SHP77 treated with DMSO at 0.1 percent for 48 hours (cell line): ENCODE measurements around the gene GRID1.

Experiments
- DNase-seq: peaks from one replicate; lab custom pipeline; 2025; lab: John Stamatoyannopoulos, UW

The GRID1 gene

DNA sequence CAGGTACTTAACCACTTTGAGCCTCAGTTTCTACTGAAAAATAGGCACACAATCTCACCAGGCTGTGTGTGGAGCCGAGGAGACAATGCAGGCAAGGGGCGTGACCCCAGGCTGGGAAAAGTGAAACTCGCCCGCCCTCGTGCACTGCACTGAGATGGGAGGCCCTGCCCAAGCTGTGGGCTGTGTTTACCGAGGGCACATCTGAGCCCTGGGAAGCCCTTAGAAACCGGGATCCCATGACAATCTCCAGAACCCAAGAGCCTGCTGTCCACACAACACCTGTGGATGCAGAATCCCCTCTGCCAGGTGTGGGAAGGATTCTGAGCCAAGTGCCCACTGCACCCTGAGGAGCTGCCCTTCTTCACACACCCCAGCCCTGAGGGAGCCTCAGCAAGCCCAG is 198.3 kb downstream of the GRID1 start:
- DNase-seq: no peak

DNA sequence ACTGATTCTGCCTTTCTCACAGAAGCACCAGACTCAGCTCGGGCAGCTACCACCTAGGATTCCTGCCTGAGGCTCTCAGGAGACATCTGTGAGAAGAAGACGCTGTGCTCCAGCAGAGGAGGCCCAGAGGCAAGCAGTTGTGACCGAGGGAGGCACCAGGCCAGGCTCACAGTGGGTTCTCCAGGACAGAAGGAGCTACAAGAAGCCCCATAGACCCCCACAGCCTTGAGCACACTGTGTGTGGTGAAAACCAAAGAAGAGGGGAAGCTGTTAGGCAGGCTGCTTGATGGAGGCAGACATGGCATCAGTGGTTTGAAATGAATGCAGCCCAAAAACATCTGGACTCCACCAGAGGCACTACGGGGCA is 198.8 kb downstream of the GRID1 start:
- DNase-seq: no peak

DNA sequence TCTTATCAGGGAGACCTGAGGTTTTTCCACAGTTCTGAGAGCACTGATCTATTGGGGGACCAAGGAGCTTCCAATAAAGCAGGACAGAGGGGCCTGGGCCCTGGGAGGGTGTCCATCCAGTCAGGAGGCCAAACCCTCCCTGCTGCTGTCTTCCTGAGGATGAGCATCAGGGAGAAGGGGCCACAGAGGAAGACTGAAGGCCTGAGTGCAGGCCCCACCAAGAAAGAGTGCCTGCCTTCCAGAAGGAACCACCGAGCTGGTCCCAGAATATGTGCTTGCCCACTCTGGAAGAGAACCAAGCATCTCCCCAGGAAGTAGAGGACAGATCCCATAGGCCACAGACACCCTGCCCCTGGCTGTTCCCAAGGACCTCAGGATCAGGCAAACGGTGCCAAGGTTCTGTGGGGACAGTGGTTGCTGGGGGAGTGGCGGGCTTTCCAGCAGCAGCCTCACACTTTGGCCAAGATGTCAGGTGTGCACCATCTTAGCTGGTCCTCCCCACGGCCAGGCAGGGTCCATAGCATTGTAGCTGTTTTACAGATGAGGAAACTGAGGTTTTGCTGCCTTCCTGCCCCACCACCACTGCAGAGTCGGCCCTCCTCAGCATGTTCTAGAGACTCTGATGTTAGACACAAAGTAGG is 199.4 kb downstream of the GRID1 start:
- DNase-seq: no peak

DNA sequence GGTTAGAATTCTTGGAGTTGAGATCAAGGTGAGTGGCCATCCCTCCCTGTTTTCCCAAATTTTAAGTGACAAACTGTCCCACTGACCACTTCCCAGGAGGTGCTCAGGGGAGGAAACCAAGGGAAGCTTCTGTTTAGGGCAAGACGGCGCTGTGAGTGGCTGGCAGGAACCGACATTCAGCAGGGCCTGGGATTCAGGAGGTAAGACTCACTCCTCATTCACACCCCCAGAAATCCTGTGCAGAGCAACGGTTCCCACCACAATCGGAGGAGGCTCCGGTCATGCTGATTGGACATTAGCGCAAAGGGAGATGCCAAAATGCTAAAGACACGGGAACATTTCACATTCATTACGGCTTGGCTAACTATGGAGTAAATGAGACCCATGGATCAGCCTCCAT is 200.9 kb downstream of the GRID1 start:
- no peak for DNase-seq

DNA sequence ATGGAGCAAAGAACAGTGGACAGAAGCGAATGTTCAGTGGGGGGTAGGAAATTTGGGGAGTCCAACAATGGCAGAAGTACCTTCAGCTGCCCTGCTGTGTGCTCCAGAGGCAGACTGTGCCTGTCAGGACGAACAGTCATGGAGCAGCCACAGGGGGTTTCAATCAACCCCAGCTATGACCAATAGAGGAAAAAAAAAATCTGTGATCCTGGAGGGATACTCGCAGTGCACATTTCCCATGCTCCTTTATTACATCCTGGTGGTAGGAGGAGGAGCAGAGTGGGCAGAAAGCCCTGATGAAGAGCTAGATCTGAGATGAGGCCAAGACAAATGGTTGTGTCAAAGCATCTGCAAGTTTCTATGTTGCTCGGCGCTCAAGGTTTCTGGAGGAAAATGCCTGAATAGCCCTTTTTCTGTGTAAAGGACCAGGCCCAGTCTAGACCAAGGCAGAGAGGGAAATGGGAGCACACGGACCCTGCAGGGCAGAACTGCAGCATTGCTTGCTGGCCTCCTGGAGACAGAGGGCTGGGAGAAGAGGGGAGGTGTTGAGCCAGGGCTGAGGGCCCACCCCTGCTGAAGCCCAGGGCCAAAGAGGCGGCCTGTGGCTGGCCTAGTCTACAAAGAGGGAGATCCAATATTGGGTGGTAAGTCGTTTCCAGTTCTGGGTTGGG is 201.5 kb downstream of the GRID1 start:
- DNase-seq: no peak

DNA sequence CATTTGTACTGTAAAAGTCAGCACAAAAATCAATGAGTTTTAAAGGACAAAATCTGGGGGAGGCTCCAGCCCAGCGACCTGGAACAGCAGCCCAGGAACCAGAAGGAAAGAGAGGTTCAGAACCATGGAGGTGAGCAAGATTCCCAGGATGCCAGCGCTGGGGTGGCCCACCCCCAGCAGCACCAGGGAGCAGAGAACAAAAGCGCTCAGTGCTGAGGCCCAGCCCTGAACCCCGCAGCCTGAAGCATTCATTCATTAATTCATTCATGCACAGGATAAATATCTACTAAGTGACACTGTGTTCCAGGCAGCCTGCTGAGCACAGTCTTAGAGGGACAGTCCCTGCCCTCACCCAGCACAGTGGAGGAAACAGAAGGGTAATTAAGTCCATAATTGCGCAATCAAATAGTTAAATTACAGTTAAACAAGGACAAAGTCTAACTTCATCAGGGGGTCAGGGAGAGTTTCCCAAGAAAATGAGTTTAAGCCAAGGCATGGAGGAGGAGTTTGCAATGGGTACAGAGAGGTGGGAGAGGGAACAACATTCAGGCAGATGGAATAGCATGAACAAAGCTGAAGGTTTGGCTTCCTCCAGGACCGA is 202.3 kb downstream of the GRID1 start:
- DNase-seq: no peak

DNA sequence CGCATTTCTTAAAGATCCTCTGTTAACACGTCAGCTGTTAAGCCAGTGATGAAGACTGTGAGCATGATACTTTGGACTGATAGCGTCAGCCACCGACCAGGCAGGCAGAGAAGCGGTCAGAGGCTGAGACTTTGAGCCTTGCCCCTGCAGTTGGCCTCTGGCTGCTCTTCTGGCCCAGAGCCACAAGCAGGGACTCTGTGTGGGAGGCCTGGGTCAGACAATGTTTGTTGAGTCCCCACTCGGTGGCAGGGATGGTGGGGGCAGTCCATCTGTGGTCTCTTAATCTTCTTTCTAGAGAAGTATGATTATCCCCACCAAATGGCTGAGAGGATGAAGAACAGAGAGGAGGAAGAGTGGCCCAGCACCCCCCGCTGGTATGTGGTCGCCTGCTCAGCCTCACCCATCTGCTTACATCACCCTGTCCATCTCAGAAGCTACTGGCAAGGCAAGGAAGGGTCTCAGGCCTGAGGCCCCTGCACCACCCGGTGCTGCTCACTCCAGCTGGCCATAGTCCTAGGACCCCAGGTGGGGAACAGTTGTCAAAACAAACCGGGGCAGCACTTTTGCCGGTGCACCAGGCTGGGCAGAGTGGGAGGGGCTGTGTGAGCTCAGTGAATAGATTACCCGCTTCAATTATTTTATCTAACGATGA is 202.9 kb downstream of the GRID1 start:
- DNase-seq: no peak

DNA sequence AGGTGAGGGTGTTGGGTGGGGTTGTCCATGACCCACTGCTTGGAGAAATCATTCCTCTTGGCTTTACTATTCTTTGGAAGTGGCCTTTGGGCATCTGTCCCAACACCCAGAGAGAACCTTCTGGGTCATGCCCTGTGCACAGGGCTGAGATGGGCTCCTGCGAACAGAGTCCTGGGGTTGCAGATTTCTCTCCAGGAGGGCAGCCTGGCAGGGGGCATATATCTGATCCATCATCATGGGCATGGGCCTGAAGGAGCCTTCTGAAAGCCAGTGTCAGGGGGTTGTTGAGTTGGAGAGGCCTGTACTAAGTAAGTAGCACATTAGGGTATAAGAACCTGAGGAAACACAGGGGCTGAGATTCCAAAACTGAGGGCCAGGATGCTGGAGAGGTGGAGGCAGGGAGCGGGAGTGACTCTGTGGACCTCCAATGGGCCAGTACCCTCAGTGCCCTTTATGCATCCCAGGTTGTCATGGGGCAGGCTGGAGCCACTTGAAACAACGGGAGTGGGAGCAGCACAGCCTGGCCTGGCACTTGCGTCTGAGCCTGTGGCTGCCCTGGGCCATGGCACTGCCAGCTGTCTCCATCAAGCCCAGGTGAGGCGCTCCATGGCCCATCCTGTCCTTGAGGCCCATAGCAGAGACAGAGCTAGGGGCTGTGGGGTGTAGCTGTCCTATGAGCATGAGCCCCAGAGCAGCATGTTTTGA is 203.7 kb downstream of the GRID1 start:
- no peak for DNase-seq

DNA sequence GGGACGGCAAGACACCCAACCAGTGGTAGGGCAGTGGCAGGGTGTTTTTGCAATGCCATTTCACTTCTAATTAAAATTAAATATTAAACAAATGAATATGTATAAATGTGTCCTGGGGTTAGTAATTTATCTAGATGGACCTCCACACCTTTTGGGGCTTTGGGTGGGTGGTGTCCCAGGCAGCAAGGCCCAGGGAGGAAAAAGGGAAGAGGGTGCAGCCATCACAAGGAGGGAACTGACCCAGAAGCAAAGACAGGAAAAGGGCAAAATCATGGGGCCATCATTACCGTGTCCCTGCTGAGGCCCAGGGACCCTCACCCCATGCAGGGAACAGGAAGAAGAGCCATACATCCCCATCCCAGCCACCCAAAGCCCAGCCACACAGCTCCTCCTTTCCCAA is 204.6 kb downstream of the GRID1 start:
- no peak for DNase-seq

DNA sequence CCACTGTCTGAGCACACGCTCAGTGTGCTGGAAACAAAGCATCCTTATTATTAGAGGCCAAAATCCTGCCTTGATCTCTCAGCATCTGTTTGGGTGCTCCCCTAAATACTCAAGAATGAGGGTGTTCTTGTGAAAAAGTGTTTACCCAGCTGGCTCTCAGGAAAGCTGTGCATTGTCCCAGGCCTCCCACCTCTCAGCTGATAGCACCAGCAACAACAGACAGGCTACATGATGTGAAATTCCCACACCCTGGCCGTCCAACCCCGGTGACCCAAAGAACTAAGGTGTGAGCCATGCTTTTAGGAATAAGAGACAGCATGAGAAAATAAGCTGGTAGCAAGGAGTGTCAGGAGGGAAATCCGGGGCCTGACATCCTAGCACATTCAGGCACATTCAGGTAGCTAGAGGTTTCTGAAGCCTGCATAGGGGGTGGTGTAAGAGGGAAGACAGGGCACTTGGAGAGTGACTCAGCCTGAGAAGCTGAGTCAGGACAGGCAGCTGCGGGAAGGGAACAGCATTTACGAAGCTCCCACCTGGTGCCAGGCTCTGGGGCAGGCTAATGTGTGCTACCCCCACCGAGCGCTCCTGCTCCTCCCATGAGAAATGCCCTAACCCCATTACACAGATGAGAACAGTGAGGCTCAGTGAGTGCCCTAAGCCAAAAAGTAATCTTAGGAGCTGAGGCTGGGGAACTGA is 205.6 kb downstream of the GRID1 start:
- DNase-seq: no peak

DNA sequence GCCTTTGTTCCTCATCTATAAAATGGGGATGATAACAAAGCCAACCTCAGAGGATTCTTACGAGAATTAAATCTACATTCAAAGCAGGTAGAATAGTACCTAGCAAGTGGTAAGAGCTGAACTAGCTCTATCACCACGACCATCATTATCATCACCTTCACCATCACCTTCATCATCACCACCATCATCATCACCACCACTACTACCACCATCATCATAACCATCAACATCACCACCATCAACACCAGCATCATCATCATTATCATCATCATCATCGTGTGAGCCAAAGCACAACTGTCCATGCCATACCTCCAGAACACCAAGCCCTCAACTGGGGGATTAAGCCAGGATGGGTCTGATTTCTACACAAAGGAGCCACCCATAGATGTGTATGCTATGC is 206.8 kb downstream of the GRID1 start:
- no peak for DNase-seq

DNA sequence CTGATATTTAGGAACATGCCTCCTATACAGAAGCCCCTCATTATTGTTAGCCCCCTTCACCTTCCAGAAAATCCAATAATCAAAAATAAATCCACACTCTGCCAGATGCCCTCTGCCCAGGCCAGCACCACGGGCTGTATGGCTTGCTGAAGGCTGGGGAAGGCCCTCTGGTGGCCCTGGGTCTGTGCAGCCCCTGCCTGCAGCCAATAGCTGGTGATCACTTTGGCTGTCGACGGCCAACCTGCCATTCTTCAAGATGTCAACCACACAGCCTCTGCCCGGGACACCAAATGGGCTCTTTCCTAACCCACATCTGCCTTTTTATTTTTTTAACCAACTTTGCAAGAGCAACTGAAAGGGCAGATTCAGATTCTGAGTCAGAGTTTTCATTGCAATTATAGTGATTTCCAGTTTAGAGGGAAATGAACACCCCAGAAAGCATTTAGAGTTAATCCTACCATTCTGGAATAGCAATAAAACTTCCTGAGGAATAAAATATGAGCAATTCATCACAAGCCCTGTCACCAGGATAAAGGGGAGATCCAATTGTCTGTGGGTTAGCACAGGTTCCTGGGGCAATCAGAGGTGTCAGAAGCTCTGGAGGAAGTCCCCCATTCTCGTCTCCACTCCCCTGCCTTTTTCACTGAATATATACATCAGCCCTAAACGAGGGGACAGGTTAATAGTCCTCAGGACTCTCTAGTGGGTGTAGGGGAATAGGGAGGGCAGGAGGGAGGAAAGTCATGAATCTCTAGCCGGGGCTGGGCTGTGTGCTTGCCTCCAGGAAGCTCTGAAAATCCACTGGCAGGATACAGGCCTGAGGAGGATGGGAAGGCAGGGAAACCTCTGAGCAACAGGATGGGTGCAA is 211.3 kb downstream of the GRID1 start:
- DNase-seq: no peak

DNA sequence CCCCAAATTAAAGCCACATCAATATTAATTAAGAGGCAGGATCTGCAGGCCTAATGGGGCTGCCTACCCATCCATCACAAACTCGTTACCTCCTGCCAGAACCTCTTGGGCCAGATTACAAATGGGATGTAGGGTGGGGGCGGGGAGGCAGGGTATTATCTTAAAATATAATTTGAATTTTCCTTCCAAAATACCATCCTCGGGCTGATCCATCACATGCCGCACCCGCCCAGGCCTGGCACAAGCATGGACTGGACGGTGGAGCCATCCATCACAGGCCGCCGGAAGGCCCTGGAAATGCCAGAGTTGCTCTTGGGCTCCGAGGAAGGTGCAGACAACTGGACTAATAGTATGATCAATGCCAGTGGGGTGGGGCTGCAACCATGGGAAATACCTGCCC is 212.8 kb downstream of the GRID1 start:
- DNase-seq: no peak

DNA sequence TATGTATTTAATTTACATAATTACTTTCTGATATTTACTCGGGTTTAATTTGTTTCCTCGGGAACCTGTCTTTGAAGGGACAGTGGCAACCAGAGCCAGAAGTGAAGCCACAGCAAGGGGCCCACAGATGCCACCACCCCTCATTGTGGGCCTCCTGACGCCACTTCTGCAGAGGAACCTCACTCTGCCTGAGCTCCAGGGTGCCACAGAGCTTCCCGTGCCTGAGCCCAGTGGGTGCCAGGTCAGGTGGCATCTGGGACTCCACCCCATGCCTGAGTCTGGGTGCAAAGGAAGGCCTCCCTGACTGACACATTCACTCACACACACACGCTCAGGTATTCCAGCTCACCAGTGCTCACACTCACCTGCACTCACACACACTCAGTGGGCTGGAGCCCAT is 213.7 kb downstream of the GRID1 start:
- no peak for DNase-seq

DNA sequence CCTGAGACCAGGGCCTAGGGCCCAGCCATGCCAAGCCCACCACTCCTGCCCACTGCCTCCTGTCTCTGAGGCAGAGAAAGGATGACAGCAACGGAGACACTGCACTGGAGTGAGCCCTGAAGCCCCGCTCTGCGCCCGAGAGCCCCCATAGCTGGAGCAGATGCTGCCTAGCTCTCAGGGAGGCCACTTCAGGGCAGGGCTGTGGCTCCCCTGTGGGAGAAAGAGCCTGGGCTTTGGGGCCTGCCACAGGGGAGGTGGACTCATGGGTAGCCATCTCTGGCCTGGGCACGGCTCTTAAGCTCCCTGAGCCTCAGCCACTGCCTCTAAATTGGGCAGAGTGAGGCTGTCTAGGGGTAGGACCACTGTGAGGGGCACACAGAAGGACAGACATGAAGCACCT is 214.2 kb downstream of the GRID1 start:
- no peak for DNase-seq

DNA sequence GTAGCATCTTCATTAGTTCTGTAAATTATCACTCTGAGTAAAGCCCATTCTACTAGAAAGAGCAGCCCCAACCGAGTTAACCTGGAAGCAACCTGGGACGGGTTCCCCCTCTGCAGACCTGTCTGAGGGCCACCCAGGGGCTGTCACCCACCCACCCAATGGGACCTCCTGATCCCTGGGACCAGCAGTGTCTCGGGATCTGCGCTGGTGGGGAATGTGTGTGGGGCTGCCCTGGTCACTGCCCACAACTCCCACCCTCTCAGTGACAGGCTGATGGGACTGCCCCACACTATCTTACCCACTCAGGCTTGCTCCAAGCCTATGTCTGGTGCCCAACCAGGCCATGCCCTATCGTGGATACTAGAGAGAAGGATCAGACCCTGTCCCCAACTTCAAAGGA is 215.0 kb downstream of the GRID1 start:
- DNase-seq: no peak

DNA sequence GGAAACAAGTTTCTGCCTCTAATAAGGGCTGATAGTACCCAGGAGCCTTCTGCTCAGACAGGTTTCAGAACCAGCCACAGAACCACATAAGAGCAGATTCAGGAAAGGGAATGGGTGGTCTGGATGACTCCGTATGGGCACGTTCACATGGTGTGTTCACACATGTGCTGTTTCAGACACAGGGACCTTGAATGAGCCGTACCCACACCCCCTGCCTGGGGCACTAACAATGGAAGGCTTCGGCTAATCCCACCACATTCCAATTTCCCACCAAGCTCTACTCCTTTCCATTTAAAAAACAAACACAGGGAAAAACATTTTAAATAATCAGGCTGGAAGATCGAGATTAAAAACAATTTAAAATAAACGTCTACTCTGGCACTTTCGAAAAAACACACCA is 217.3 kb downstream of the GRID1 start:
- no peak for DNase-seq

DNA sequence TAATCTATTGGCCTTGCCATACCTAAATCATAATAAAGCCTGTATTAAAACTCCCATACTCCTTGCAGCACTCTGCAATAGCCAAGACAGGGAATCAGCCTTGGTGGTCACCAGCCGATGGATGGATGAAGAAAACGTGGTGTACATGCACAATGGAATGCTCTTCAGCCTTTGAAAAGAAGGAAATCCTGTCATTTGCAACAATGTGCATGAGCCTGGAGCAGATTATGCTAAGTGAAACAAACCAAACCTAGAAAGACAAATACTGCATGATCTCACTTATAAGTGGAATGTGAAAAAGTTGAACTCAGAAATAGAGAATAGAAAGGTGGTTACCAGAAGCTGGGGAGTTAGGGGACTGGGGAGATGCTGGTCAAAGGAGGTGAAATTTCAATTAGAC is 218.5 kb downstream of the GRID1 start:
- DNase-seq: no peak

DNA sequence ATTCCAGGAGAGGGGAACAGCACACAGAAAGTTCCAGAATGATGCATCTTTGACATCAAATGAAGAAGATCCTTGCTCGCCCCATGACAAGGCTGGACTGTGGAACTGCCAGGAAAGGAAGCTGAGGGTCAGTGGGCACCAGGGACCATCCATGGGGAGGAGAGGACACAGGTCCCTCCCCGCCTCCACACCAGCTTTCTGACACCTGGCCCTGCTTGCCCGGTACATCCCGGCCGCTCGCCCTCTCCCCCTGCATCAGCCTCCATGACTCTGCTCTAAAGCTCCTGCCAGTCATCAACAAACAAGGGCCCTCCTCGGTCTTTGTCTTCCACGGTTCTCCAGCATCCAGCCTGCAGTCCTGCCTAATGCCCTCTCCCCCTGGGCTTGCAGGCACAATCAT is 222.3 kb downstream of the GRID1 start:
- no peak for DNase-seq

DNA sequence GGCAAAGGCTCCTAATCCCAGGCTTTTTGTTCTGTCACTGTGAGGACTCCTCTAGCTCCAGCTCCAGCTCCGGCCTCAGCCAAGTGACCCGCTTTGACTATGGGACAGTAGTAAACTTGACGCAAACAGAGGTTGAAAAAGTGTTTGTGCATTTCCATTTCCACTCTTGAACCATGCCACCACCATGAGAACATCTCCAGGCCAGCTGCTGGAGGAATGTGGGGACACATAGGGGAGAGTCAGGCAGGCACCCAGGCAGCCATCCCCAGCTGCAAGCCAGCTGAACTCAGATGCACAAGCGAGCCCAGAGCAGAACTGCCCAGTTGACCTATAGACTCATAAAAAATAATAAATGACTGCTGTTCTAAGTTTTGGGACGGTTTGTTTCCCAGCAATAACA is 224.7 kb downstream of the GRID1 start:
- DNase-seq: no peak

DNA sequence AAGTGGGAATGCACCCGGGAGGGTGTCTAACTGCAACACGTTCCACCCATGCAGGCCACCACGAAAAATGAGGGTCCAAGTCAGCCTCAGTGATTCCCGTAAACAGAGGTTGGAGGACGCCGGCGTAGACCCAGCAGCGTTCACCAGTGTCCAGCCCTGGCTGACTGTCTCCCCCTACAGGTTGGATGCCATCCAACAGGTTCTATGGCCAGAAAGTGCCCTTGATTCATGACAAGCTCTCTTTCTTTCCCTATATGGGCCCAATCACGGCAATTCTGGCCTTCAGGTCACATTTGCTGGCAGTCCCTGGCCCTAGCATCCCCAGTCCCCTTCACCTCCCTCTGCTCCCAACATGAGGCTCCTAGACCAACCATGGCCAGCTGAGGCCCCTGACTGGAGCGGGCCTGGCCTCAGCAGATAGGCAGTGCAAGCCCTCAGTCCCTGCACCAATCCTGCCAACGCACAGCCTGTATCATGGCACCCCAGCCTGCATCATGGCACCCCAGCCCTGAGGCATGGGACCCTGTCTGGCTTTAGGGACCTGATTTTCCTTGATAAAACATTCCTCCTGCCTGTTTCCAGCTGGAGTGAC is 227.4 kb downstream of the GRID1 start:
- no peak for DNase-seq
